ENCODE measurements around the gene ZNF683. TPM values are rescaled to one million over a fixed set of nuclear protein-coding genes. Genes with fewer than 3 reads are reported as not detected.
"Not testable (repeated sequence)": the region's sequence is repeated elsewhere in the genome, so short reads cannot be mapped to it uniquely, and the experiment has no call there.

ZNF683 gene
- not detected in 2 replicates for total RNA-seq (2014; rRNA removed; shearing (Covaris generic))

DNA sequence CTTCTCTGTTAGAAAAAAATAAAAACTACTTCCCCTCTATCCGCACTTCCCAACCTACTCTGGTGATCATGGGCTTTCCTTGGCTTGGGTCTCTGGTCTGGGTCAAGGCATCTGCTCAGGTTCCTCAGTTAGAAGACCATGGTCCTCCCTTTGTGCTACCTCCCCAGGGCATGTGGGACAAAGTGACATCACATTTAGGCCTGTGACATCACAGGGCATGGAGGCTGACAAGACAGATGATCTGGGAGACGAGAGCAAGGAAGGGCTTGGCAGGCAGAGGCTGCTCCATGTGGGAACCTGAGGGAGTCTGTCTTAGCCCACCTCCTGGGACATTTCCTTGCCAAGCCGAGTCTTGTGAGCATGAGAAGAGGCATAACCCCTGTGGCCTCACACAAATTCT is at the start of gene ZNF683:
ZNF683 (minus strand) TSS at position 140 of the 400 bp plus-strand sequence. CDS start 4,179 bp downstream, outside the sequence.
- not testable (repeated sequence) for DNase-seq (ENCODE audit: low read depth)

DNA sequence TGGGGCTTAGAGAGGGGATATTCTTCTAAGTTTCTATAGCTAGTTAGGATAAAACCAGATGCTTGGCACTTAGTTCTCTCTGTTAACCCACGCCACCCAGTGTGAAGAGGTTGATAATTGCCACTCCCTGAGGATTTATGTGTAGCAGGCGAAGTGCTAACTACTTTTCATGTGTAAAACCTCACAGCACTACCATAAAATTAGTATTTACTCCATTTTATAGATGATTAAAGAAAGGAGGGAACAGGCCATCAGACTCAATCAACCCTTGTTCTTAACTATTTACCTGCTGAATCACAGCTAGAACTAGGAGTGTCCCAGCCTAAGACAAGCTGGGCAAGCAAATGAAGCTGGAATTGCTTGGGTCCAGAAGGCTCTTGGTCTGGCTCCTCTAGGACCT is 46.9 kb upstream of the ZNF683 start:
- DNase-seq (ENCODE audit: low read depth): no peak

DNA sequence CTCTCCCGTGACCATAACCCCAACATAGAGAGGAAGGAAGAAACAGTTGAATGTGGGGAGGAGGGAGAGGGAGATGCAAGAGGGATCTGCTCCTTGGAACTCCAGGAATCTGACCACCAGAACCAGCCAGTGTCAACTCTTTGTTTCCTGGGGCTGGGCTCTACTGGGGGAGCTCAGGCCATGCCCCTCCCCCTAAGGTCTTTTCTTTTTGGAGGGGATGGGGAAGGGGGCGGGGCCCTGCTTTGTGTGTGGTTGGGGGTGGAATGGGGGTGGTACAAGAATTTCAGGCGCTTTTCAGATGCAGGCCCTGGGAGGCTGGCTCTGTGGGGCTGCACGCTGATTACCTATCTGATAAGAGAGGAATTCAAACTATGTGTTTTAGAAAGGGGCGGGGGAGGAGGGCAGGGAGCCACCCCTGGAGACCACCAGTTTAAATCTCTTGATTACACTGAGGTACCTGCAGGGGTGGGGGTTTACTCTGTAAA is 46.4 kb upstream of the ZNF683 start:
- no peak for DNase-seq (ENCODE audit: low read depth)

DNA sequence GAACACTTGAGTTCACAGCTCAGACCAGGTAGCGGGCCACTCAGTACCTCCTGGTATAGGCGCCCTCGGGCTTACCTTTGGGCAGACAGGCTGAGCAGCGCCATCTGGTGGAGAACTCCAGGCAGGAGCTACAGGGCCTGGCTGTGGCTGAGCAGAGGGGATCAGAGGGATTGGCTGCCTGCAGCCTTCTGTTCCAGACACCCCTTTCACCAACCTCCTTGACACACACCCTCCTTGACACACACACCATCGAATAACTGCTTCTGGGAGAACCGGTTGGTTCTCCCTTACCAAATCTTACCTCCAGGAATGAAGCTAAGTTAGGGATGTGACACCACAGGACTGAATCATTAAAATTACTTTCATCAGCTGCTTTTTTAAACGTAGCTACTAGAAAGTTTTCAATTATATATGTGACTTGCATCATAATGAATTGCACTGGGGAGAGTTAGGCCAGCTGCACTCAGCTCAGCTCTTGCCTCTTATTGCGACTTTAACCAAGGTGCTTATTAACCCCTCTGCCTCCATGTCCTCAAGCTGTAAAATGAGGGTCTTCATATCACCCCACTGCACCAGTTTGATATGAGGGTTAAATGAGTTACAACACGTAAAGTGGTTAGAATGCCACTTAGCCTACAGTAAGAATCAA is 44.7 kb upstream of the ZNF683 start:
- DNase-seq (ENCODE audit: low read depth): peak; percentile 60

DNA sequence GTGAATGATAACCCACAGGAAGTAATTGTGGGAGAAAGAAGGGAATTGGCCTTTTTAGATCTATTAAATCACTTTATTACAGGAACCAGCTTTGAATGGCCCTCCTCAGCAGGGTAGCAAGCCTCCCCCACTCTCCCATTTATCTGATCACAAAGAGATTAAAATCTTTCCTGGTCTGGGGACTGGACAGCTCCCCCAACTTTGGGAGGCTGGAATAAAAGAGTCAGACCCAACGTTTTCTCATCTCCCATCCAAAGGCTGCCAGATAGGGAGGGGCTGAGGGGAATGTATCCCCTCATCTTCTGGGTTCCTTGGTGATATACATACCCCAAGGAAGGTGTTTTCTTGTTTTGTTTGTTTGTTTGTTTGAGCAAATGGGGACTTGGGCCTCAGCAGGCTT is 40.5 kb upstream of the ZNF683 start:
- DNase-seq (ENCODE audit: low read depth): no peak

DNA sequence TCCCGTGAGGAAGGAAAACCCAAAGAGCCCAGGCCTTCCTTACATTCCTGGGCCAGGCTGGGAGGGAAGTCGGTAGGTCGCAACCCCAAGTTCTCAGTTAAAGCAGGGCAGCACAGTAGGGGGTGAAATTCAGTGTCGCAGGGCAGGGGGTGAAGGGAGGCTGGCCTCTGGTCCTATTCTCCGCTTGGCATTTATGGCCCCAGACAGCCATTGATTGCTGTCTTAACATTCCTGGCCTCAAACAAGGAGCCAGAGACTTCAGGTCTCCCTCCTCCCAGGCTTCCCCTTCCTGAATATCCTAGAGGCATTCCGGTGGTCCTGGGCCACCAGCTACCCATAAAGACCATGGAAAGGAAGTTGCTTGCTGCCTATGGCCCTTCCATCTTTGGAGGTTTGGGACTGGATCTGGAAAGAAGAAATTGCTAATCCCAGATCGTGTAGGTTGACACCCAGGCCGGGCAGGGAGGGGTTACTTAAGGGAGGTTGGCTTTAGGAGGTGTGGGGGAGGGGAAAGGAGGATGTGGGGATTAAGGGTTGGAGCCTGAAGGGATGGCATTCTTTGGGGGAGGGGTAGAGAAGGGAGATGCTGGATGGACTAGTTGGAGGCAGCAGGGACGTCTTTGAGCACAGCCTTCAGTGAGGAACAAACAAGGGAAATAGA is 39.8 kb upstream of the ZNF683 start:
- DNase-seq (ENCODE audit: low read depth): no peak

DNA sequence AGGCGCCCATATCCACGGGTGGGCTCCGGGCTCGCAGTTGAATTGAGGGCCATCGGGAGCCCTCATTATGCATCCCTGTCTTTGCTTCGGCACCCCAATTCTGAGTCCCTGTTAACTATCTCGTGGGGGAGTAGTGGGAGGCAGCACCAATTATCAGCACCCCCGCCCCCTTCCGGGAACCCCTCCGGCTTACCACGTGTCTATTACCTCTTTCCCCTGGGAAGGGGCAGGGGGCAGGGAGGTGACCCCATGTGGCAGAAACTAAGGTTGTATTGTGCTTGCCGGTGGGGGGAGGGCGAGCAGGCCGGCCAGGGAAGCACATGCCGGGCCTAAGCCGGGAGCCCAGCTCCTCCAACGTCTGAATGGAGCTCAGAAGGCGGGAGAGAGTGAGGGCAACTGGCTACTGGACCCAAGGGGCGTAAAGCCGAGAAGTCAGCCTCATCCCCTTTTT is 39.1 kb upstream of the ZNF683 start:
- no peak for DNase-seq (ENCODE audit: low read depth)

DNA sequence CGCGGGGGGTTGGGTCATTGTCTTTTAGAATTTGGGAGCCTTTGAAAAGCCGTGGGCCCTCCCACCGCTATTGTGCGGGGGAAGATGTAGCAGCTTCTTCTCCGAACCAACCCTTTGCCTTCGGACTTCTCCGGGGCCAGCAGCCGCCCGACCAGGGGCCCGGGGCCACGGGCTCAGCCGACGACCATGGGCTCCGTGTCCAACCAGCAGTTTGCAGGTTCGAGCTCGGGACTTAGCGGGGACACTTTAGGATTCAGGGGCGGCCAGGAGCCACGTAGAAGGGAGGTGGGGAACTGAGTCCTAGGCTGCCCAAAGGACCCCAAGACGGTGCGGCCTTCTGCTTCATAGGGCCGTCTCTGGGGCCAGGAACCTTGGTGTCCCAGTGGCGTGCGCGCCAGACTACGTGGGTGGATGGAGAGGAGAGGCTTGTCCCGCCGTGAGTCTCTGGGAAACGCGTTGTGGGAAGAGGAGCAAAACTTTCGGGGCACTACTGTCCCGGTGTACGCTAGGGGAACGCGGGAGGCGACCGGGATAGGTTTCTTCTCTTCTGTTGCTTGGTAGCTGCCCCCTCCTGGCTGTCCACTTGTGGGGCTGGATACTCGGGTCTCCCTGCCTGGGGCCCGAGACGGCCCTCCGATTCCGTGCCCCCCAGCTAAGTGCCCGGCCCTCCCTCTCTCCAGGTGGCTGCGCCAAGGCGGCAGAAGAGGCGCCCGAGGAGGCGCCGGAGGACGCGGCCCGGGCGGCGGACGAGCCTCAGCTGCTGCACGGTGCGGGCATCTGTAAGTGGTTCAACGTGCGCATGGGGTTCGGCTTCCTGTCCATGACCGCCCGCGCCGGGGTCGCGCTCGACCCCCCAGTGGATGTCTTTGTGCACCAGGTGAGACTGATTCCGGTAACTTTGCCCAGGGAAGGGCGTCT is 38.4 kb upstream of the ZNF683 start, which contains the start of gene LIN28A:
LIN28A (plus strand) TSS at position 112 of the 918 bp plus-strand sequence; CDS start at position 187, 75 bp downstream.
- no peak for DNase-seq (ENCODE audit: low read depth)

DNA sequence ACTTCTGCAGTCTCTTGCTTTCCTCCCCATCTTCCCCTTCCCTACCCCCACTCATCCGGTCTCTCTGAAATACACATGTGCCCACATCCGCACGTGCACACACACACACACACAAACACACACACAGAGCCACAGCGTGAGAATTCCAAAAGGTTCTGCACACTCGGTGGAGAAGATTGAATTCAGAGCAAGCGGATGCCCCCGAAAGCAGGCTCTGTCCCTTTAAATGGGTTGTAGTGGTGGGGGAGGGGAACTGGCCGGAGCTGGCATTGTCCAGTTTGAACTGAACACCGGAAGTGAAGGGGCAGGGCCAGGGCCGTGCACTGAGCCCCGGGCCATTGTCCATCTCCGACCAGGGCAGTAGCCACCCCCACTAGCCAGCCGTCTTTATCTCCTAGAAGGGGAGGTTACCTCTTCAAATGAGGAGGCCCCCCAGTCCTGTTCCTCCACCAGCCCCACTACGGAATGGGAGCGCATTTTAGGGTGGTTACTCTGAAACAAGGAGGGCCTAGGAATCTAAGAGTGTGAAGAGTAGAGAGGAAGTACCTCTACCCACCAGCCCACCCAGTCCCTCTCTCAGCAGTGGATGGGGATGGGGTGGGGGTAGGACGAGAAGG is 36.7 kb upstream of the ZNF683 start:
- peak; percentile 55 for DNase-seq (ENCODE audit: low read depth)

DNA sequence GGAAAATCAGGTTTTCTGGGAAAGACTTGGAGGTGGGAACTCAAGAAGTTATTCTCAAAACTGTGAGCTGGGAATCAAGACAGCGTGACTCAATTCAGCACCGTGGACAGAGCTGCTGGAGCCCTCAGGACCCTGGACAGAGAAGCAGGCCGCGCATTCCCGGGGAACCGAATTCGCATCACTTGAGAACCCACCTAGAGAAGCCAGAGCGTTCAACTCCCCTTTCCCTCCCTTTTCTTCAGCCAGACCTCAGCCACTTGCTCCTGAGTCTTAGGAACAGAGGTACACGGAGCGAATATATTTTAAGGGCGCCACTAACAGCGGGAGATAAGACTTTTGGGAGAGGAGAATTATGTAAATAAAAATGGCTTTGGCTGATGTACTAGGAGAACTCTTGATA is 36.1 kb upstream of the ZNF683 start:
- peak; percentile 73 for DNase-seq (ENCODE audit: low read depth)

DNA sequence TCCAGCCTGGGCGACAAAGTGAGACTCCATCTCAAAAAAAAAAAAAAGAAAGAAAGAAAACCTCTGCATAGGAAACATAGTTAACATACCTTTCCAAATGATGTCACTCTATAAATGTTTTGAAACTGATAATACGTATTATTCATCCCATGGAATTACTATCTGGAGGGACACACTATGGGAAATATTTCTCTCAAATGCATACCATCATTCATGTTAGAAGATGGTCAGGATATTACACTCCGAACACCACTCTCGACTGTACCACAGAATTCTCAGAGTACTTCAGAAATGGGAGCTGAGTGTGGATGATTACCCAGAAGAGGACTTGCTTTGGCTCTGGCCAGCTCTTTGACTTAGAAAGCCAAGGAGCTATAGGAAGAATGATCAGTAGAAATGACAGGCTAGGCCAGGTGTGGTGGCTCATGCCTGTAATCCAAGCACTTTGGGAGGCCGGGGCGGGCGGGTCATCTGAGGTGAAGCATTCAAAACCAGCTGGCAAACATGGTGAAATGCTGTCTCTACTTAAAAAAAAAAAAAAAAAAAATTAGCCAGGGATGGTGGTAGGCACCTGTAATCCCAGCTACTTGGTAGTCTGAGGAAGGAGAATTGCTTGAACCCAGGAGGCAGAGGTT is 32.8 kb upstream of the ZNF683 start:
- DNase-seq (ENCODE audit: low read depth): no peak

DNA sequence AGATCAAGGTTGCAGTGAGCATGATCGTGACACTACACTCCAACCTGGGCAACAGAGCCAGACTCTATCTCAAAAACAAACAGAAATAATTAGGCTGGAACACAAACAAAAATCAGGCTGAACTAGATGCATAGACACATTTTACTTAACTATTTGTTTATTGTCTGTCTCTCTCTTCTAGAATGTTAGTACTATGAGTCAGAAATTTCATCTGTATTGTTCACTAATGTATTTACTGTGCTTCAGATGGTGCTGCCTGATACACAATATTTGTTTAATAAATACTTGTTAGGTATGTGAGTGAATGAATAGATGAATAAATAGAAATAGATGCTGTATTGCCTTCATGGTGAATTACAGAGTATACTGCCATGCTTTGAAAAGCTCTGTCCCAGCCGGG is 32.1 kb upstream of the ZNF683 start:
- DNase-seq (ENCODE audit: low read depth): no peak

DNA sequence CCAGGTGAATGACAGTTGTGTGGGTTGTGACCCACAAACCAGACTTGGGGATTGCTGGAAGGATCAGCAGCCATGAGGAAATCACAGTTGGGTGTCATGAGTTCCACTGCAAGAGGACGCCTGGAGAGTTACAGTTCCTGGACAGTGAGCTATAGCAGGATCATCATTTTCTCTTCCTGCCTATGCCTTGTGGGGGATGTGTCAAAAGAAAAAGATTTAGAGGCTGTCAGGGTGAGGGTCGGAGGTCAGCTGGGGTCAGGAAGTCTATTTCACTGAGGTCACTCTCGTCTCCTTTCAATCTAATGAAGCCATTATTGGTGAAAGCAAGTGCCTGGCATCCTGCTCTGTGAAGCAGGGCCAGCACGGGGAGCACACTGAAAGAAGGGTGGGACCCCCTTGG is 31.1 kb upstream of the ZNF683 start:
- DNase-seq (ENCODE audit: low read depth): no peak

DNA sequence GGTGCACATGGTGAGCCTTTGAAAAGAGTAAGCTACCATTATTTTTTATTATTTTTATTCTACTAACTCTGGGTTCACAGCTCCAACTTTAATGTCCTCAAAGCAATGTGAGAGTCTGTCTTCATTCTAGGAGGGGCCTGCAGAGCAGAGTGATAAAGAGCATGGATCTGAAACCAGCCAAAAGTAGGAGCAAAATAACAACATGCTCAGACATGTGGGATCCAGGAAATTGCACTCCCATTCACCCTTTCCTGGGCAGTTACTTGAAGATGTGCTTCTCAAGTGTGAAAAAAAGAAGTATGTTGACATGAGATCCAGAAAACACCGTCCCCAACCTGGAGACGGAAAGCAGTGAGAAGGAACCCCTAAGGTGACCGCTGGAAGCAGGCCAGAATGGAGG is 29.3 kb upstream of the ZNF683 start:
- DNase-seq (ENCODE audit: low read depth): no peak

DNA sequence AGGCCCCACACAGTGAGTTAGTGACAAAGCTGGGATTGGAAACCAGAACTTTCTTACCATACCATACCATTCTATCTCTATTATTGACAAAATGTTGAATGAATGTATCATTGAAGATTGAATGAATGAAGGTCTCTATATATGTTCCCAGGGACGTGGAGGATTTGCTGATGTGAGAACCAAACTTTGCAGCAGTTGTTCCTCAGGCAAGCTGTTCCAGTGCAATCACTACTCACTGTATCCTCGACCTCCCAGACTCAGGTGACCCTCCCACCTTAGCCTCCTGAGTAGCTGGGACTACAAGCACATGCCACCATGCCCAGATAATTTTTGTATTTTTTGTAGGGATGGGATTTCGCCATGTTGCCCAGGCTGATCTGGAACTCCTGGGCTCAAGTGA is 26.5 kb upstream of the ZNF683 start:
- DNase-seq (ENCODE audit: low read depth): no peak

DNA sequence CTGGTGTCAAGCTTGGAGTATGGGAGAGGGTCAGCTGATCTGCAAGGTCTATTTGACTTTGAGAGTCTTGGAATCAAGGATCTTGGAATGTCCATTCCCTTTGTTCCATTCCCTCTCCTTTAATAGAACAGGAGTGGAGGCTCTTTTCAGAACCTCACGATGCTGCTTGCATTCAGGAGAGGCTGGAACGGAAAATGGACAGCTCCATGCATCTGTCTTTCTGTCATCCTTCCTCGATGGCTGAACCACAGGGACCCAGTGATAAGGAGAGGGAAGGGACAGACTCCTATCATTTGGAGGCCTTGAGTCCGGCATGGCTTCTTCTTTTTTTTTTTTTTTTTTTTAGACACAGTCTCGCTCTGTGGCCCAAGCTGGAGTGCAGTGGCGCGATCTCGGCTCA is 23.2 kb upstream of the ZNF683 start:
- no peak for DNase-seq (ENCODE audit: low read depth)

DNA sequence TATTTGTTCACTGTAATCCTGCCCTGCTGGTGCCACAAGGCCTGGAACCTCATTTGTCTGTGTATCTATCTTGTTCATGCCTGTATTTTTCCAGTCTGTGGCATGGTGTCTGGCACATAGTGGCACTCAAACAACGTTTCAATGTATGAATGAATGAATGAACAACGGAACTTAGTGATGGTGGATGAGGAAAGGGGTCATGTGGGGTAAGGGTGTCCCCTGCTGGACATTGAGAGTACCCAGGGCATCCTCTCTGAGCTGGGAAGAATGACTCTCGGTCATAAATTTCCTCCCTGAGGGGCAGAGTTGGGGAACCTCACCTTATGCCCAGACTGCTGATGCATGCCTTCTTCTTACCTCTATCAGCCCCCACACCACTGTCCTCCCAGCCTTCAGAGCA is 18.9 kb upstream of the ZNF683 start:
- peak; percentile 75 for DNase-seq (ENCODE audit: low read depth)

DNA sequence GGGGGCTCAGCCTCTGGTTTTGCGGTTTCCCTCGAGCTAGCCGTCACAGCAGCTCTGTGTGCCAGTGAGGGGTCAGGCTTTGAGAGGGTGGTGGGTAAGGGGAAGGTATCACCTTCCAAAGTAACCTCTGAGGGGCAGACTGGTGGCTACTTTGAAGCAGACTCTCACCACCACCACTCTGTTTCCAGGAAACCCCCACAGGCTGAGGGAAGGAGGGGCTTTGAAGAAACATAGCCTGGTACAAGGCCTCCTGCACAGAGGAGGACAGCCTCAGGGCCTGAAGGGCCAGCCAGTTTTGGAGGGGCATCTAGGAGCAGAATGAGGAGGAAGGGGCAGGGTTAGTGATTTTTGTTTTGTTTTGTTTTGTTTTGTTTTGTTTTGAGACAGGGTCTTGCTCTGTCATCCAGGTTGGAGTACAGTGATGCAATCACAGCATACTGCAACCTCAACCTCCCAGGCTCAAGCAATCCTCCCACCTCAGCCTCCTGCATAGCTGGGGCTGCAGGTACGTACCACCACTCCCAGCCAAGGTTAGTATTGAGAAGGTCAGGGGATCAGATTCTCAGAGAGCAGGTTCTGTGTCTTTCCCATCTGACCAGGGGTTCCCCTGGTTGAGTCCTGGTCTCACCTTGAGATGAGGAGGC is 17.2 kb upstream of the ZNF683 start:
- no peak for DNase-seq (ENCODE audit: low read depth)

DNA sequence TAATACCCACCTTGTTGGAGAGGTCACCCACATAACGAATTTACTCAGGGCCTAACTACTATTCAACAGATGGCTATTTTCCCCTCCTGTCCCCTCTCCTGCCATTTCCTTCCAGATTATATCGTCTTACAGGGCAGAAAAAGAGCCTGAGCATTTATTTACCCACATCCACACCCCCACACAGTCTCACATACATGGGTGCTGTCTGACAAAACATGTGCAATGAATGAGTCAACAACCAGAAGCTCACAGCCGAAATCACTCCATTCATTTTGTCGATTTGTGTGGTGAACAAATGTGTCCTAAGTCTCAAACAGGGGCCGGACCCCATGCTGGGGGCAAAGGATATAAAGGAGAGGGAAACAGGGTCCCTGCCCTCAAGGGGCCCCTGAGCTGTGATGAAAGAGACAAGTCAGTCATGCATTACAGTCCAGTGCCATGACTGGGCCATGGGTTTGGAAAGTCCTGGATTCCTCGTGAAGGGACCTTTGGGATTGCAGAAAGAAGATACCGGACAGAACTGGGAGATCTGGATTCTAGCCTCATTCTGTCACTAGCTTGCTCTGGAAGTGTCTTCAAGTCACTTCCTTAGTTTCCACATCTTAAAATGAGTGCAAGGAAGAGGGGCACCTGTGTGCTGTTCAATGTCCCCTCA is 16.4 kb upstream of the ZNF683 start:
- DNase-seq (ENCODE audit: low read depth): no peak

DNA sequence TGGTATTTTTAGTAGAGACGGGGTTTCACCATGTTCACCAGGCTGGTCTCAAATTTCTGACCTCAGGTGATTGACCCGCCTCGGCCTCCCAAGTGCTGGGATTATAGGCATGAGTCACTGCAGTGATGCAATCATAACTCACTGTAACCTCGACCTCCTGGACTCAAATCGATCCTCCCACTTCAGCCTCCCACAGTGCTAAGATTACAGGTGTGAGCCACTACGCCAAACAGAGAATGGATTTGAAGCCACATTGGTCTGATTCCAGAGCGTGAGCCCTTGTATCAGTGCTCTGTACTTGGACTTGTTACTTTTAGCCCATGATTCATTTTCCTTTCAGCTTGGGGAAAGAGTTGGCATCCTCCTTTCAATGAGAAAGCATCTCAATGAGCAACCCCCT is 14.9 kb upstream of the ZNF683 start:
- DNase-seq (ENCODE audit: low read depth): peak; percentile 94
